Measurements from ENCODE around the gene TMEM151A.
A peak's percentile ranks its signal among the peaks of the same experiment; 100 is the strongest.
"Not testable (repeated sequence)": the region's sequence is repeated elsewhere in the genome, so short reads cannot be mapped to it uniquely, and the experiment has no call there.

Gene TMEM151A

GRCh38 chr11:66310324-66310723, 18.6 kb downstream of the TMEM151A start:
- no peak for DNase-seq

DNA sequence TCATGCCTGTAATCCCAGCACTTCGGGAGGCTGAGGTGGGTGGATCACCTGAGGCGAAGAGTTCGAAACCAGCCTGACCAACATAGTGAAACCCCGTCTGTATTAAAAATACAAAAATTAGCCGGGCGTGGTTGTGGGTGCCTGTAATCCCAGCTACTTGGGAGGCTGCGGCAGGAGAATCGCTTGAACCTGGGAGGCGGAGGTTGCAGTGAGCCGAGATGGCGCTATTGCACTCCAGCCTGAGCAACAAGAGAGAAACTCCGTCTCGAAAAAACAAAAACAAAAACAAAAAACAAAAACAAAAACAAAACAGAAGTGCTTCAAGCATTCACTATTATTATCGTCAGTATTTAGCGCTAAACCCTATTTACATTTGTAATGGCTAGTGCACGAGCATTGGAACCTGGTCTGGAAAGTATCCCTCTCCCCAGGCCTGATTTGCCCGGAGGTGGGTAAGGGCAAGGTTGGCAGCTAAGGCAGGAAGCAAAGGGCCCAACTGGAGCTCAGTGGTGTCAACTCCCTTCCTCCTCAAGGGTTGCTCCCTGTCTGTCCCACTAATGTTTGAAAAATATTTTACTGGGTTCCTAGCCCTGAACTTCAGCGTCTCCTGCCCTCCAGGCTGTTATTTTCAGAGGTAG, 19.2 kb downstream of the TMEM151A start:
- not testable (repeated sequence) for DNase-seq

DNA sequence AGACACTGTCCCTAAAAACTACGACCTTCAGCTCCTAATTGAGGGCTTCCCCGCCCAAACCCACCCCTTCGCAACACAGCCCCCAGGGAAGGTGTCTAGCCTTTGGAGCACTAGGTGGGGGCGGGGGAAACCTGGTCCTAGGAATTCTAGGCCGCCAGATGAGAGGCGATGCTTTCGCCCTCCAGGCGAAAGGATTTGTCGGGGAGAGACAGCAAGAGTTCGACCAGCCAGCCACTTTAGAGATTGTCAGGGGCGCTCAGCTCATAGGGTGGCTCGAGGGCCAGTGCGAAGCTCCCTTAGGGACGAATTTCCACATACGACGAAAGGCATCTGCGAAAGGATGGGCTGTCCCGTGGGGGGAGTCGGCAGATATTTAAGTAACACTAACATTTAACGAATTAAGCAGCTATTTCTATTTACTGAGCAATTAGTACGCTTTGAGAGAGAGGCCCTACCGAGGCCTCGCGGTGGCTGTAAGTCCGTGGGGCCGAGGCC, 19.8 kb downstream of the TMEM151A start:
- no peak for DNase-seq

DNA sequence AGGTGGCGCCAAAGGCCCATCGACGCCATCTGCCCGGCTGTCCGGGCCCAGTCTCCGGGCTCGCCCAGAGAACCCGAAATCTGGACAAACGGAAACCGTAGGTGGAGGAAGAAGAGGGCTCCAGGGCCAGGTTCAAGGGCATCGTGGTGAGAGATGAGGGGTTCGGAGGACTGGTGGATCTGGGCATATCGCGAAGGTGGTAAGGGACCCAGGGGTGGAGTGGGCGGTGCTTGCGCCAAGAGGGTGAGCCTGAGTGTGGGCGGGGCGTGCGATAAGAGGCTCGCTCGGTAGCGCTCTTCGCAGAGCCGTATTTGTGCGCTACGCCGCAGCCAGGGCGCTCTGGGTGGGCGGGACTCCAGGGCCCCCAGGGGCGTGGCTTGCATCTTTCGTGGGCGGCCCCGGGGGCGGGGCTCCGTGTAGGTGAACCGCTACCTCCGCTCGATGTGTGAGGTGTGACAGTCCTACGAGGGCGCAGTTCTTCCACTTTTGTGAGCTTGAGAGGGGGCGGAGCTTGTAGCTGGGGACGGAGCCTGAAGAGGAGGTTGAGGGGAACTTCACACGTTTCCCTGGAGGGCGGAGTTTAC, 20.4 kb downstream of the TMEM151A start:
- DNase-seq = peak; percentile 92

GRCh38 chr11:66312549-66313320, 21.0 kb downstream of the TMEM151A start:
- peak; percentile 94 for DNase-seq

- DNase-seq = no peak
These were observed 21.9 kb downstream of the TMEM151A start for GRCh38 chr11:66313321-66314185.

DNA sequence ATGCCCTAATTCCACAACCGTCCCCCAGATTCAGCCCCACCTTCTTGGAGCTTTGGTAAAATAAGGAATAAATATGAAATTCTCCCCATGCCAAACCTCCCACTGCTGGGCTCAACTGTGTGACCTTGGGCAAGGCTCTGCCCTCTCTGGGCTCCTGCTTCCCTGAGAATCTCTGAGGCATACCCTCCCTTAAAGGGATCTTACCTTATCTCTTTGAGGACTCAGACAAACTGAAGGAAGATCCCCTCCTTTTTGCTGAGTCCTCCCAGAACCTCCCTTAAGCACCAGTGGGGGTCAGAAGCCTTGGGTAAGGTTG, 22.4 kb downstream of the TMEM151A start:
- DNase-seq = no peak

GRCh38 chr11:66314561-66315497, 23.1 kb downstream of the TMEM151A start:
- DNase-seq = no peak

DNA sequence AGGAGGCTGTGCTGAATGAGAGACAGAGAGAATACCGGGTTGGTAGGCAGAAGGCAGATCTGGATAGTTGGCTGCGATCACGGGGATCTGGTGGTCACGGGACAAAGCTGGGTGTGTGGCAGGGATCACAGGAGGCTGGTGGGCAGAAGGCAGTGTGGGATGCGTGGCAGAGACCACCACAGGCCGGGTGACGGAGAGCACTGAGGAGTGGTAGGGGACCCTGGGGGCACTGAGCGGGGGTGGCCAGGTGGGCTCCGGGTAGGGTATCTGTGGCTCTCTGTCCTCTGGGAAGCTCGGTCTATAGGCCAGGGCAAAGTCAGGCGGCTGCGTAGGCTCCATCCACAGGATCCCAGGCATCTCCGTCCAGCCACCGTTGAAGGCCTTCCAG, 23.8 kb downstream of the TMEM151A start:
- no peak for DNase-seq

DNA sequence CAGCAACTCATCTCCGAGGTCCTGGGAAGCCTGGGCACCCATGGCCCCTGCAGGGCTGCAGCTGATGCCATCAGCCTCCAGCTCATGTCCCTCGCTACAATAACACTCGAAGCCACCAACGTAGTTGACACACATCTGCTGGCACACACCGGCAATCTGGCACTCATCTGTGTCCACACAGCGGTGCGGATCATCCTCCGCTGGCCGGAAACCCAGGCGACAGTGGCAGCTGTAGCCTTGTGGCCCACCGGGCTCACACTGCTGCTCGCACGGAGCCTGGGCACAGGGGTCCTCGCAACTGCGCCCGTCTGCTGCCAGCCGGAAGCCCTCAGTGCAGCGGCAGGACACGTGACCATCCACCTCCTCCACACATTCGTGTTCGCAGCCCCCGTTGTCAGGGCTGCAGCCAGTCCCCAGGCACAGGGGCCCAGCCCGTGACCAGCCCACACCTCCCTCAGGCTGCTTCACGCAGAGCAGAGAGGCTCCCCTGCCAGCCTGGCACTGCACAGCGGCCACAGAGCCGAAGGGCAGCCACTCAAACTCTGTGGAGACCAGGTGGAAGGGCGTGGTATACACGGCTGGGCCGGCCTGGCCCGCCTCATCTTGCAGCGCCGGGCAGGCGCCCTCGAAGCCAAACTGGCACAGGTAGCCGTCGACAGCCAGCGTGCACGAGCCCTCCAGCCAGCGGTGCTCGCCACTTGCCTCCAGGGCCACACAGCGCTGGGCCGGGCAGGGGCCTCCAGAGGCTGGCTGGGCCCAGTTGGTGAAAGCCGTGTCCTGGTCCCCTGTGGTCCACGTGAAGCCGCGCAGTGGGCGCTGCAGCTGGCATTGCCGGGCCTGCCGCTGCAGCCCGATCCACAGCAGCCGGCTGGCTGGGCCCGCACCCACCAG, 24.5 kb downstream of the TMEM151A start:
- no peak for DNase-seq

- DNase-seq = no peak
These were observed 25.2 kb downstream of the TMEM151A start, which contains the start of gene CD248 for GRCh38 chr11:66316849-66317251. Gene CD248, minus strand, starts transcription at chr11:66317044. Its CDS starts 17 bp downstream, at chr11:66317027.

DNA sequence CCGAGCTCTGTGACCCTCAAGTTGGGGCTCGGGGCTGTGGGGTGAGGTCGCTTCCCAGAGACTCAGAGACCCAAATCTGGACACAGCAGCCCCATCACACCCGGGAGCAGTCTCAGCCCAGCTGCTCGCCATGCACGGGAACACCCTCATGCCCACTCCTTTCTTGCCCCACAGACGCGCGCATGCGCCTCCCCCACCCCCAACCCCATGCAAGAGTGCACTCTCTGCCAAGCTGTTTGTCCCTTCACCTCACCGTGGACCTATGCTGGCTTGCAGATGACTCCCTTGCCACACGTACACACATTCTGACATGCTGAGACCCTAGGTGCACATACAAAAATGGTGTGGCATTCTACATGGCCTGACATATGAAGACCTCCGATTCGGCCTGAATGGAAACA, 25.6 kb downstream of the TMEM151A start:
- DNase-seq = no peak

DNA sequence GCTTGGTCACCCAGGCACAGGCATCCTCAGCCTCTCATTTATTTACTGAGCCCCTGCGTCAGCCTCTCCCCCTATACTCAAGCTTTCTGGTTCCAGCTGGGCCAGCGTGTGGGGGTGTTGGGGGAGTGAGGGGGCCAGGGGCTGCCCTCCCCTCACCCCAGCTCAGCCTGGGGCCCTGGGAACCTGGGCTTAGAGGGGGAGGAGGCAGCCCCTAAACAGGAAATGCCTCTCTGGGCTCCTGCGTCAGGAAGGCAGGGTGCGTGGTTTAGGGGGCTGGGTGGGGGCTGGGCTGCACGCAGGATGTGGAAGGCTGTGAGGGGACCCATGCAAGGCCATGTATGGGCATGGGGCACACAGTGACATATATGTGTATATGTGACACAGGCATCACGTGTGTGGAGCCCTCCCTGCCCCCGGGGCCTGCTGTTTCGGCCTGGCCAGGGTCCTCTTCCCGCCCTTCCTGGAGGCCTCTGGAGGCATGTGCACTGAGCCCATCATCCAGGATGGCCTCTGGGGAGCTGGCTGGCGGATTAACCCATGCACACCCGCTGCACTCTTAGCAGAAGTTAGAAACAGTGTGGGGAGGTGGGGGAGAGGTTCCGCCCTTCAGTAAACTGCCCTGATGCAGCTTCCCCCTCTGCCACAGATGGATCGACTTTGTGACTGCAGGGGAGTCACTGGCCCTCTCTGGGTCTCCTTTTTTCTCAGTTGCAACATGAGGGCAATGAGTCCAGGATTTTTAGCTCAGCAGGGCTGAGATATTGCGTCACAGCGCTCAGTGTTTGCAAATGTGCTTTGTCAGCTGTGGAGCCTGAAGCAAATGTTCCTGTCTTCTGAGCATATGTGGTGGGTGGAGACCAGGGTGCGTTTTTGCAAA, 26.3 kb downstream of the TMEM151A start:
- no peak for DNase-seq

DNA sequence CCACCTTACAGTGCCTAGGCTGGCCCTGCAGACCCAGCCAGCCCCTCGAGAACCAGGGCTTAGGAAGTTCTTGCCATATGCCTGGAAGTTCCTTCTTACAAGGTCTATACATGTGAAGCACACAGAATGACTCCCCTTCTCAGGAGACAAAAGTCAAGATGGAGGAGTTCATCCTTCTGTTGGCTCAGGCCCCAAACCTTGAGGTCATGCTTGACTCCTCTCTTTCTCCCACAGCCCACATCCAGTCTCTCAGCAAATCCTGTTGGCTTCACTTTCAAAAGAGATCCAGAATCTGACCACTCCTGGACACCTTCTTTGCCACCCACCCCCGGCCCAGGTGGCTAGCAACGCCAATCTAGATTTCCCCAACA, 26.9 kb downstream of the TMEM151A start:
- no peak for DNase-seq

DNA sequence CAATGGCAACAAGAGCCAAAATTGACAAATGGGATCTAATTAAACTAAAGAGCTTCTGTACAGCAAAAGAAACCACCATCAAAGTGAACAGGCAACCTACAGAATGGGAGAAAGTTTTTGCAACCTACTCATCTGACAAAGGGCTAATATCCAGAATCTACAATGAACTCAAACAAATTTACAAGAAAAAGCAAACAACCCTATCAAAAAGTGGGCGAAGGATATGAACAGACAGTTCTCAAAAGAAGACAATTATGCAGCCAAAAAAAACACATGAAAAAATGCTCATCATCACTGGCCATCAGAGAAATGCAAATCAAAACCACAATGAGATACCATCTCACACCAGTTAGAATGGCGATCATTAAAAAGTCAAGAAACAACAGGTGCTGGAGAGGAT, 28.6 kb downstream of the TMEM151A start:
- DNase-seq = not testable (repeated sequence)

GRCh38 chr11:66320748-66321147, 29.1 kb downstream of the TMEM151A start:
- not testable (repeated sequence) for DNase-seq

- no peak for DNase-seq
These were observed 29.9 kb downstream of the TMEM151A start for GRCh38 chr11:66321606-66322005.

GRCh38 chr11:66322732-66323427, 31.2 kb downstream of the TMEM151A start:
- DNase-seq = no peak

GRCh38 chr11:66323684-66324083, 32.0 kb downstream of the TMEM151A start:
- DNase-seq = no peak

Data from kidney glomerular epithelial cell (primary cell).